GOT3 (cell line): ENCODE data around the gene VPS8.

Source experiments
- DNase-seq: peaks from one replicate; lab custom pipeline; 2025; ENCODE audit warnings: mixed read lengths; lab: John Stamatoyannopoulos, UW

The VPS8 gene

DNA sequence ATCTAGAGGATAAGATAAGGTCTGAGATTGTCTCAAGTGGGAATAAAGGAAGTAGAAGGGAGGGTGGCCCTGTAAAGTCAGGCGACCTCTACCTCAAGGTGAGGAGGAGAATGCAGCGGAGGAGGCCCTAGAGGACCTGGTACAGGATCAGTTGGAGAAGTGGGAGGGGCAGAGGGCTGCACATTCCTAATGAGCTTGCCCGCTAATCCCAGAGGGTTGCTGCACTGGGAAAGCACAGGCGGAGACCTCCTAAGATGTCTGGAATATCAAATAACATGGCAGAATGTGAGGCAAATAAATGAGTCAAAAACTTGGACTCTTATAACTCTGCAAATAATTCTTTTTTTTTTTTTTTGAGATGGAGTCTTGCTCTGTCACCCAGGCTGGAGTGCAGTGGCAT, 30.2 kb upstream of the VPS8 start:
- no peak for DNase-seq

DNA sequence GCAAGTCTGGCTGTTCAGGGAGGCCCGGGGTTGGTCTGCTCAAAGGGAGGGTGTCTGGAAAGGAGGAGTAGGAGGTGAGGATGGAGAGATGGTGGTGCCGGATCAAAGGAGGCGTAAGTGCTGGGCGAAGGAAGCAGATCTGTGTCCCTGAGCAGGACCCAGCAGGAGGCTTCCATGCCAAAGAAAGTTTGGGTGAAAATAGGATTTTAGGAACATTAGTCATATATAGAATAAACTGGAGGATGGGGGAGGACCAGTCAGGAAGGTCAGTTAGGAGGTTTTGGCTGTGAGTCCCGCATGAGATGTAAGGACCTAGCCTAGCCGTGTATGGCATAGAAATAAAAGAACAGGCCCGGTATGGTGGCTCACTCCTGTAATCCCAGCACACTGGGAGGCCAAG, 28.6 kb upstream of the VPS8 start:
- DNase-seq, result no peak

DNA sequence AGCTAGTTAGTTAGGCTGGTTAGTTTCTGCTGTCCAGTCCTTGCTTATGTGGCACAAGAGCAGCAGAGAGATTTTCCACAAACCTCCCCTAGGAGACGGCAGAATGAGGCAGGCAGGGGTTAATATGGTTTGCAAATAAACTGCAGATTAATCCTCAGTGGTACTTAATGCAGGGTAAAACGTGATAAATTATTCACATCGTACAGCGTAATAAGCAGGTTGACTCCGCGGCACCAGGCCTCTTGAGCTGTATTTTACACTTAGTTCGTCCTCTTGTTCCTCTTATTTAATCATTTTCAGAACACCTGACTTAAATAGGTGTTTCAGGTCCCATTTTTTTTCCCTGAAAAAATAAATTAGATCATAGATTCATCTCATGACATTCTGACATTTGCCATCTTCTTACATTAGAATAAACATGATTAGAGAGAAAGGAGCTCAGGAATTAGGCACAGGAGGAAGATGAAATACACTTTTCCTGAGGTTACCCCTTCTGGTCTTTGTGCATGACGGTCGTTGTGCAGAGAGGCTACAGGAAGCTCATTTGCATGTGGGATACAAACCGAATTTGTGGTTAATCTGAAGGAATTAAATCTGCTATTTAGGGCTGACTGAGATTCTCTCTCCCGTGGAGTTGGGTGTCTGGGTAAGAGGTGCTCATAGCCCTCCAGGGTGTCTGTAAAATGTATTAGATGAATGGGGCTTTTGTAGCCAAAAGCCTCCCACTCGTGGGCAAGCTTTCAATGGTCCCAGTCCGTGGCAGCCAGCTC, 27.1 kb upstream of the VPS8 start:
- DNase-seq, result no peak

DNA sequence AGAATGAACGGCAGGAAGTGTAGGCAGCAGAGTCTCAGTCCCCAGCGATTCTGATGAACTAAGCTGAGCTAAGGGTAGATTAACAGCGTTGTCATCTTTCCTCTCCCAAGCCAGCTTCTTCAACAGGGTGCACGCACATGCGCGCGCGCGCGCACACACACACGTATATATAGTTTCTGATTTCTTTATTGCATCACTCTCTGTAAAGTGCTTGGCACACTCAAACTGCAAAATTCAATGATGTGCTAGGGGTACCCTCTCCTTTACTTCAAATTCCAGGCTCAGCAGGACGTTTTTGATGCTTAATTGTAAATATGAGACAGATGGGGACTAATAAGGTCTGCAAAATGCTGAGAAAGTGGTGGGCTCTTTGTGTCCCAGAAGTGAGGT, 26.1 kb upstream of the VPS8 start:
- DNase-seq, result no peak

DNA sequence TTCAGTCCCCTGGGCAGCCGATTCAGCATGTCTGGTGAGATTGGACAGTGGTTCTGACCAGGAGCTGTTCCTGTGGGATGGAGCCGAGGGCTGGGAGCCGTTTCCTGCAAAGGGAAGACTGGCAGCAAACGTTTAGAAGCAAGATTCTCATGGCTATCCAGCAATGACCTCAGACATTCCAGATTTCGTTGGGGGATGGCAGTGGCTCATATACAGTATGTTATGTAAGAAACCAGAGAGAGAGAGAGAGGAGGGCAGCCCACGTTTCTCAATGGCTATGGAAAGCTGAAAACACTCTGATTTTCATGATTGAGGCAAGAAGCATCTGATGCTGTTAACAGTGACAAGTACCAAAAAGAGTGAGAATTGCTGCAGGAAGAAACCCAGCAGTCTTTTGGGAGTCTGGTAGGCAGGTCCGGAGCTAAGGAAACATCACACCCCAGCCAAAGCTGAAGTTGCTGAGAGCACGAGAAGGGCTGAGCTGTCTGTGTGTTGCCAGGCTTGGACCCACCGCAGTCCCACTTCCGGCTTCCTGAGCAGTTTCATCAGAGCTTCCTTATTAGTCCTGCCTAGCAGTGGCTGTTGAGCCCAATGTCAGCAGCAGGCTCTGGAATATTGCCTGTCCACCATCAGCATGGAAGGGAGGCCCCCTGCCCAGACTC, 25.6 kb upstream of the VPS8 start:
- DNase-seq, result no peak

DNA sequence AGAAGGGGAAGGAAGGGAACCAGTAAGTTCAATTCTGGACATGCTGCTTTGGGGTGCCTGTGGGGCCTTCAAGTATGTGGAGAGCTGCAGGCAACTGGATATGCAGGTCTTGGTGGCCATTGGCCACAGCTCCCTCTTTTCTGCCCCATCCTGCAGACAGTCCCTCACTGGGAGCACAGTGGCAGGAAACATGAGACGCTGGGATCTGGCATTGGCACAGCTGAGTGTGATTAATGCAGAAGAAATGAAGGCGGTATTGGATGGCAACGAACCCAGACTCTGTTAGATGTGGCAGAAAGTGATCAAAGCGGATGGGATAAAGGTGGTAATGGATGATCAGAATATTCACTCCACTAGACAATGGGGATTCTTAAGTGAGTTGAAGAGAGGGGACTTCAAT, 23.2 kb upstream of the VPS8 start:
- DNase-seq, result no peak

DNA sequence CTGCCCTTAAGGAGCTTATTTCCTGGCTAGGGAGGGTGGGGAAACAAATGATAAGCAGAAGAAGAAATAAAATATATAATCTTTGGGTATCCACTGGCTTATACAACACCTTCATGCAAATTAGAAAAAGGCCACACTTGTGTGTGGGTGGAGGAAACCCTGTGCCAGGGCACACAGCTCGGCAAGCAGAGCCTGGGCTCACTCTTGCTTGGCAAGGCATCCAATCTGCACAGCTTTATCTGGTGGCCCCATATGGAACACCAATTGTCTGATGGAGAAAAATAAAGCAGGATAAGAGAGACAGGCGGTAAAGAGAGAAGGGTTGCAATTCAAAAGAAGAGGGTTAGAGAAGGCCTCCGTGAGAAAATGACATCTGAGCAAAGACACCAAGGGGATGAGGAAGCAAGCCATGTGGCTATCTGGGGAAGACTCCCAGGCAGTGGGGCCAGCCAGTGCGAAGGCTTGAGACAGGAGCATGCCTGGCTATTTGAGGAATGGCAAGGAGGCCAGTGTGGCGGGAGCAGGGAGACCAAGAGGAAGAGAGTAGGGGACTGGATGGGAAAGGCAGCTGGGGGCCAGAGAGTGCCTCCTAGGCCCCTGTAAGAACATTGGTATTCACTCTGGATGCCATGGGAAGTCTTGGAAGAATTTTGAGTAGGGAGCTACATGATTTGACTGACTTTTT, 22.5 kb upstream of the VPS8 start:
- no peak for DNase-seq

DNA sequence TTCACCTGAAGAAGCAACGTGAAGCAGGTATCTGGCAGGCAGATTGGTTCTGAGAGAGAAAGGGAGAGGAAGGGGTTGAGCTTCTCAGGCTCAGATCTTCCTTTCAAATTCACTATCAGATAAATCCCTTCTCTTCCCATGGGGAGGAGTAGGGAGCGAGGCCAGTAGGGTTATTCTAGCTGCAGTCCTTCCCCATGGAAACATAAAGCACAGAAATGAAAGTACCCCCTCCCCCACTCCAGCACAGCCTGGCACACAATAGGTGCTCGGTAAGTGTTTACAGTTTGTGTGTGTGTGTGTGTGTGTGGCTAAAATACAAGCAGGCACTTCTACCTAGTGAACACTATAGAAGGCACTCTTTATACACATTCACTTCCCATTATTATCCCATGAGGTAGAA, 20.8 kb upstream of the VPS8 start:
- no peak for DNase-seq

DNA sequence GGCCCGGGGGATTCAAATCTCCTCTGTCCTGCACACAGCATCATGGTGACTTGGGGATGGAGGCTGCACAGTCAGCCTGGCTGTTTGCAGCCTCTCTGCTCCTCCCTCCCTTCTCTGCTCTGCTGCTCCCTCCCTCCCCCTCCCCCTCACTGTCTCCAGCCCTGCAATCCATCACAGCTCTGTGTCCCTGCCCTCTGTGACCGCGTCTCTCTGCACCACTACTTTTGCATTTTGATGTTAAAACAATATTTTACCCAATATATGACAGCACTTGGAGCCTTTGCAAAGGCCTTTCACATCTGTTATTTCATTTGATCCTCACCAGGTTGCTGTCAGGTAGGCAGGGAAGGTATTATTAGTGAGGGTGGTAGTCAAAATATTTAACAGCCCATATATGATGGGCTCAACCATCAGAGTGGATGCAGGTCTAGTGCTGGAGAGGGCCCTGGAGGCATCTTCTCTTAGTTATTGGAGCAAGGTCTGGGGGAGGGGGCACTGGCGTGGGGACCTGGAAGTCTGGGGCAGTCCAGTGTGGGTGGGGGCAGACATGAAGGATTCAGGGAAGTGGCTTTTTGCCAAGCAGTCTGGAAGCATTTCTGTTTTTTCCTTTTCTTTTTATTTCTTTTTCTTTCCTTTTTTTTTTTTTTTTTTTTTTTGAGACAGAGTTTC, 16.3 kb upstream of the VPS8 start:
- no peak for DNase-seq

DNA sequence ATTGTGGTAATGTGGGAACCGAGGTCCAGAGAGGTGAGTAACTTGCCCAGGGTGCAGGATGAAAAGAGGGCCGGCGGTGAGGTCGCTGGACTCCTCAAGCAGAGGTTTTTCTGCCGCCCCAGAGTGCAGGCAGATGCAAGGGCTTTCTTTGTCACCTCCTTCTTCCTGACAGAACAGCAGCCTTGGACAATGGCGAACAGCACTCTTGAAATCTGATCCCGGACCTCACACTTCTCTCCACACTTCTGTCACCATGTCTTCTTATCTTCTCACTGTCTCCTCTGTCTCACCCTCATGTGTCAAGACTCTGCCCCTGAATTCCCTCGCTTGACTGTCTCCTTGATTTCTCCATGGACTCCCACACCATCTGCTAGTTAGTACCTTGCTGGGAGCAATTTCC, 15.4 kb upstream of the VPS8 start:
- DNase-seq, result no peak

DNA sequence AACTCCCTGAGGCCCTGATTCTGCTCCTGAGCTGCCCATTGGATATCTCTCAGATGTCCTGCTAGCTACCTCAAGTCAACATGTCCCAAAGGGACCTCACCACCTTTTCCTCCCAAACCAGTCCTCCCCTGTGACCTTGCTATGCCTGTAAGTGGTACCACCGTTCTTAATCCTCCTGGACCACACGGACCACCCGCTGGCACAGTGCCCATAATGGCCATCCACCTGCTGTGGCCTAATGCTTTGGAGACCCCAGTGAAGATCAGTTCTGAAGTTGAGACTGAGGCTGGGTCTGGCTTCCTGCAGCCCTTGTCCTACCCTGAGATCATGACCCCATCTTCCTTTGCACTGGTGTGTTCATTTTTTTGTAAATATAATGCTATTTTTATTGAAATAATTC, 15.0 kb upstream of the VPS8 start:
- DNase-seq, result no peak

DNA sequence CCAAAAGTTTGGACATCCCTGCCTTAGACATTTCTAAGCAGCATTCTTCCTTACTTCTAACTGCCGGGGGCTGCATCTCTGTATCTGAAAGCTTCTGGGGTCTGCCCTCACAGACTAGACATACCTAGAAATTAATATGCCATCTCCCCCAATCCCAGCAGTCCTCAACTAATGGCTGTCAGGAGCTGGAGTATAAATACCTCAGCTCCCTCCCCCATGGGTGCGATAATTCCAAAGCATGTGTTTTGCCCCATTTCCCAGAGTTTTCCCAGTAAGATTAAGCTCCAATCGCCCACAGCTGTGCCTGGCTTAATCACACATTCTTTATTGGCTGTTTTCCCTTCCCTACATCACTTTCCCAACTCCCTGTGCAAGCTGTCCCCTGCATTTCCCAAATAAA, 13.8 kb upstream of the VPS8 start:
- DNase-seq, result no peak

DNA sequence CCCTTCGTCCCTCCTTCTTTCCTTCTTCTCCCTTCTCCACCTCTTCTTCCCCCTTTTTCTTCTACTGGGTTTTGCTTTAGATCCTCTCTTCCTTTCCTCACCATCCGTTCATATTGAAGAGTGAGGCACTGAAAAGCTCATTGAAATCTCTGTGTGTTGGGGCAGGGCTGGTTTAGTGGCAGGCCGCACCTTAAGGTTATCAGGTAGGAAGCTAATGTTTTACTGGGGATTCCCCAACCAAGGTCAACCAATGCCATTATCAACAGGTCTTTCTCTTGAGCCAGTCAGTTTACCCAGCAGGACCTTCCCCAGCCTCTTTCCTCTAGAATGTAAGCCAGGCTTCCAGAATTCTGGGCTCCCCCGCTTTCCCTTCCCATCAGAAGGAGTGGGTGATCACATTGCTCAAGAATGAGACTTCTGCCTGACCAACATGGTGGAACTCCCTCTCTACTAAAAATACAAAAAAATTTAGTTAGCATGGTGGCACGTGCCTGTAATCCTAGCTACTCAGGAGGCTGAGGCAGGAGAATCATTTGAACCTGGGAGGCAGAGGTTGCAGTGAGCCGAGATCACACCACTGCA, 11.5 kb upstream of the VPS8 start:
- DNase-seq, result no peak

DNA sequence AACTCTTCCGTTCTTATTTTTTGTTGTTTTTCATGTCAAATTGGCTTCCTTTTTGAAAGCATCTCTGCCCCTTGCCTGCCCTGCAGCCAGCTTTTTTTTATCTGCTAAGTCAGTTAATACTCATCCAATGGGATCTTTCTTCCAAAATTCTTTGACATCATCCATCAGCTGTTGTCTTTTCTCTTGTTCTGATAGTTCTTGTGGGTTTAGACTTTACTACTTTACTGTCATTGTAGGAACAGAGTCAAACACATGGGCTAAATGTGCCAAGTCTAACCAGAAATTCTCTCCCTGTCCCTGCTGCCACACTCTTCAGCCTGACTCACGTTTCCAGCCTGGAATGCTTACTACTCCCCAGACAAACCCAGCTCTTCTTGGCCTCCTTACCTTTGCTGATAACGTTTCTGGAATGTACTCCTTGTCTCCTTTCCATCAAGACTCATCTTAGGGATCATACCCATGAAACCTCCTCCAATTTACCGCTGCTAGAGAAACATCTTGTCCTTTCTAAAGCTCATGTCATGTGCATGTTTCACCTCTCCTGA, 10.7 kb upstream of the VPS8 start:
- DNase-seq, result no peak

DNA sequence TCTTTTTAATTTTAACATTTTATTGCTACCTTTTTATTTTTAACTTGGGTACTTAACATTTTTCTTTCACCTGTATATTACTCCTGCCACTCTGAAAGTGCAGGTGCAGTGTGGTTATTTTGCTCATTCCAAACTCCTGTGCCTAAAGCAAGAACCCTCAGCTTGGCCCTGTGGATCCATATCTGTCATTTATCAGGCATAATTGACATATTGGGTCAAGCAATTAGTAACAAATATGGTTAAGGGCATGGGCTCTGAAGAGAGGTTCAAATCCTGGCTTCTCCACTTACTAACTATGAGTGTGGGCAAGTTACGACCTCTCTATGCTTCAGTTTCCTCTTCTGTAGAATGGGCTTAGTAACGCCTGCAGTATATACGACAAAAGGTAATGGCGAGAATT, 9.8 kb upstream of the VPS8 start:
- no peak for DNase-seq

DNA sequence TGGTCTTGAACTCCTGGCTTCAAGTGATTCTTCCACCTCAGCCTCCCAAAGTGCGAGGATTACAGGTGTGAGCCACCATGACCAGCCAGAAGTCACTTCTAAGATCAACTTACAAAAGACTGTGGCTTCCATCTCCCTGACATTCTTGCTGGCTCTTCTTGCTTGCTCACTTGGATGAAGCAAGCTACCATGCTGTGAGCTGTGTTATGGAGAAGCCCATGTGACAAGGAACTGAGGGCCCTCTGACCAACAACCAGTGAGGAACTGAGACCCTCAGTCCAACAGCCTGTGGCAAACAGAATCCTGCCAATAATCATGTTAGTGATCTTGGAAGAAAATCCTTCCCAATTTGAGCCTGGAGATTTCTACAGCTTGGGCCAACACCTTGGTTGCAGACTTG, 7.2 kb upstream of the VPS8 start:
- no peak for DNase-seq

DNA sequence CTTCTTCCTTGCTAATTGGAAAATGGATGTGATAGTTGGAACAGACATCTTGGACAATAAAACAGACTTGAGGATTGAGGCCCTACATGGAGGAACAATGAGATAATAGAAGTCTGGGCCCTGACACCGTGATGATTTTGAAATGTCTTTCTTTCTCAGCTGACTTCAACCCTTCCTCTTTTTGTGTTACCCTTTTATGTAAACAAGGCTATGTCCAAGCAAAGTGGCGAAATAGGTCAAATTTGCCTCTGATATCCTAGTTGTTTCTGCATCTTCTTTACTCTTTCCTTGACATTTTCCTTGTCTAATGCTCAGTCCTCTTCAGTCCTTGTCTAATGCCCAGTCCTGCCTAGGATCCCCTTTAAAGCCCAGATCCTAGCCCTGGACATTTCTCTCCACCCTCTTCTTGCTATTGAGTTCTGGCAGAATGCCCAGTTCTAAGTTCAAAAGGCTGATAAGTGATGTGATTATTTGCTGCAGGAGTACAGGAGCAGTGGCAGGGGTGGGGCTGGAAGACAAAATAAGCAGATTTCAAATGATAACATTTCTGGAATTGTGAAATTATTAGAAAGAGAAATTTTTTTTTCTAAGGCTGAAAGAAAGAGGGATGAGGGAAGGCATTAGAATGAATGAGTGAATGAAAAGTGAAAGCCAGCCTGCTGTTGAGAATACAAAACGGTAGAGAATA, 6.5 kb upstream of the VPS8 start:
- DNase-seq, result no peak

DNA sequence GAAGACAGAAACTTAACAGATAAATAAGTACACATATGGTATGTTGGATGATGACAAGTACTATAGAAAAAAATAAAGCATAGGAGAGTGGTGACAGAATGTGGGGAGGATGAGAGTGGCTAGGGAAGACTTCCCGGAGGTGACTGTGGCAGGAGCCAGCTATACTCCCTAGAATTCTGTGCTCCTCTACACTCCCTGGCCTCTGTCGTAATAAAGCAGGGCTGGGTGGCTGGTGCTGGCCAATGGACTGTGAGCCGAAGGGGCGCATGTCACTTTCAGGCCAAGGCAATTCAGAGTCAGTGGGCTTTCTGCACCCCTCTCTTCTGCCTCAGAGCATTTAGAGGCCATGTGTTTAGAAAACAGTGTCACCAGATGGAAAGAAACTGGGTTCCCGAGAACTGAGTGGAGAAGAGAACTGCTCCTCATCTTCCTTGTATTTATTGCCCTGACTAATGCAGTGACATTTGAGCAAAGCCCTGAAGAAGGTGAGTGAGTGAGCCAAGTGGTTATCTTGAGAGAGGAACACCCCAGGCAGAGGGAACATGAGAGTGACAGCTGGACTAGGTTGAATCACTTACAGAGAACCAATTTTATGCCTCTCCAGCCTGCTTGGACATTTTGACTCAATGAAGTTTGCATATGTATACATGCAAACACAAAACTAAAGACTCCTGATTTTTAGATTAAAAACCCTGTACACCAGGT, 5.2 kb upstream of the VPS8 start:
- DNase-seq, result no peak

DNA sequence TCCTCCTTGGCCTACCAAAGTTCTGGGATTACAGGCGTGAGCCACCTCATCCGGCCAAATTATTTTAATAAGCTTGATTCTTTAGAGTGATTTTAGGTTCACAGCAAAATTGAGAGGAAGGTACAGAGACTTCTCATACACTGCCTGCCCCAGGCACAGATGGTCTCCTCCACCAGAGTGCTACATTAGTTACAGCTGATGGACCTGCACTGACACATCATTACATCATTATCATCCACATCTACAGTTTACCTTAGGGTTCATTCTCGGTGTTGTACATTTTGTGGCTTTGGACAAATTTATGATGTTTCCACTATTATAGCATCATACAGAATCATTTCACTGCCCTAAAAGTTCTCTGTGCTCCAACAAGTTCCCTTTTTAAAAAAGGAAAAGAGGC, 4.4 kb upstream of the VPS8 start:
- DNase-seq, result no peak

DNA sequence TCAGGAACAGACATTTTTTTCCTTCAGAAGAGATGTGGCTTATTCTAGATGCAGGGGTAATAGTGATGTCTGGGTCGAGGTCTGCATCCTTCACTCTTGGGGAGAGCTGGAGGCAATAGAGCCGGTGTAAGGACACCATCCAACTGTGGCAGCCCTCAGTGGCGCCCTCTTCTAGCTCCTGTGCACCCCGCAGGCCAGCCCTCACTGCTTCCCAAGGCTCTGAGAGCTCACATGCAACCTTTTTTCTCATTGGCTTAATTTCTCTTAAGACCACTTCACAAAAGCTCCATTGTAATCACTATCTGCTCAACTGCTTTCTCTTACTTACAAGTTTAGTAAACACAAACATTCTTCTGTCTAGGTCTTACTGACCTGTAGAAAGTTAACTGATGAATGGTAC, 3.9 kb upstream of the VPS8 start:
- DNase-seq, result no peak

DNA sequence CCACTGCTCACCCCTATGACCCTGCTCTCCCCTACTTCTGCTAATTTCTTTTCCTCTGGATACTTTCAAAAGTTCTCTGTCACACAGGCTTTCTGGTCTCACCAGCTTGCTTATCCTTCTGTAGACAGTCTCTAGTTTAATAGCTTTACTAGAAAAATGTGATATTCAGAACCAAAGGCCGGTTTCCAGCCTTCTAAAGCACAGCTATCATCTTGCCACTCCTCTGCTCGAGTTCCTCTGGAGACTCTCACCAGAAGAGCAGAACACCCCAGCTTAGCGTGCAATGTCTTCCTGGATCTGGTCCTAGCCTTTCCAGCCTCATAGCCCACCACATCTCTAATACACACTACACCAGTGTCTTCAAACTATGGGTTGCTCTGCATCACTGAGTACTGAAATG, 1.8 kb upstream of the VPS8 start:
- no peak for DNase-seq
